Measurements from ENCODE around the gene SYK.

DNA sequence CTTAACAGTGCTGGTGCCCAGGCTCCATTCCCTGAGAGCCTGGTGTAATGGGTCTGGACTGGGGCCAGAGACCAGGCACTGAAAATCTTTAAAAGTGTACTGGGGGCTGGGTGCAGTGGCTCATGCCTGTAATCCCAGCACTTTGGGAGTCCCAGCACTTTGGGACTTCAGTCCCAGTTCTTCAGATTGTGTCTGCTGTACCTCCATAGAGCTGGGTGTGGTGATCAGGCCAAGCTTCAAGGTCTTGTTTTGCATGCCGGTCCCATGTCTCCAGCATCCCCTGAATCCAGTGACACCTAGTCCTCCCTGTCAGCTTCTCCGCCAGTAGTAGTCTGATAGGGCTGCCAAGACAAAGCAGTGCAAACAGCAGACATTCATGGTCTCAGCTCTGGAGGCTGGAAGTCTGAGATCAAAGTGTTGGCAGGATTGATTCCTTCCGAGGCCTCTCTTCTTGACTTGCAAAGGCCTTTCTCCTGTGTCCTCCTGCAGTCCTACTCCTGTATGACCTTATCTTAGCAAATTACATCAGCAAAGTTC is 108.2 kb downstream of the SYK start:
- no peak for TF ChIP-seq EZH2phosphoT487 (IDR thresholded peaks at IDR 0.05; ENCODE audit: borderline replicate concordance)
- TF ChIP-seq, protein P1, sequence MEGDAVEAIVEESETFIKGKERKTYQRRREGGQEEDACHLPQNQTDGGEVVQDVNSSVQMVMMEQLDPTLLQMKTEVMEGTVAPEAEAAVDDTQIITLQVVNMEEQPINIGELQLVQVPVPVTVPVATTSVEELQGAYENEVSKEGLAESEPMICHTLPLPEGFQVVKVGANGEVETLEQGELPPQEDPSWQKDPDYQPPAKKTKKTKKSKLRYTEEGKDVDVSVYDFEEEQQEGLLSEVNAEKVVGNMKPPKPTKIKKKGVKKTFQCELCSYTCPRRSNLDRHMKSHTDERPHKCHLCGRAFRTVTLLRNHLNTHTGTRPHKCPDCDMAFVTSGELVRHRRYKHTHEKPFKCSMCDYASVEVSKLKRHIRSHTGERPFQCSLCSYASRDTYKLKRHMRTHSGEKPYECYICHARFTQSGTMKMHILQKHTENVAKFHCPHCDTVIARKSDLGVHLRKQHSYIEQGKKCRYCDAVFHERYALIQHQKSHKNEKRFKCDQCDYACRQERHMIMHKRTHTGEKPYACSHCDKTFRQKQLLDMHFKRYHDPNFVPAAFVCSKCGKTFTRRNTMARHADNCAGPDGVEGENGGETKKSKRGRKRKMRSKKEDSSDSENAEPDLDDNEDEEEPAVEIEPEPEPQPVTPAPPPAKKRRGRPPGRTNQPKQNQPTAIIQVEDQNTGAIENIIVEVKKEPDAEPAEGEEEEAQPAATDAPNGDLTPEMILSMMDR (conservative IDR thresholded peaks at IDR 0.05; ENCODE audit: low read length), result no peak
